ENCODE results near the gene SOX18. TPM values are rescaled to one million over a fixed set of nuclear protein-coding genes. Genes with fewer than 3 reads are reported as not detected.

Gene SOX18
- total and polyA plus RNA-seq, 2 of the 13 experiments (the other 11 are each of a cell fraction or from before 2014, with no cell fraction given): 1.6 to 1.9 TPM

GRCh38 chr20:64023361-64024140 is 25.9 kb downstream of the SOX18 start (continued):
- TF ChIP-seq ZNF142 (CRISPR knock-in tag; IDR thresholded peaks at IDR 0.05) (peak; percentile 40; the same call in 1 of the 2 replicates), GMEB2 (CRISPR knock-in tag; IDR thresholded peaks at IDR 0.05; ENCODE audit: low read depth) (no peak), ZNF317 (CRISPR knock-in tag; IDR thresholded peaks at IDR 0.05) (0 out of 2 replicates have a peak, but pooled peaks have one; percentile 14), SP5 (CRISPR knock-in tag; IDR thresholded peaks at IDR 0.05; ENCODE audit: borderline replicate concordance, low read depth) (peak; percentile 44), ZNF567 (CRISPR knock-in tag; IDR thresholded peaks at IDR 0.05; ENCODE audit: borderline replicate concordance) (peak; percentile 34; the same call in 1 of the 2 replicates), CHD4 (IDR thresholded peaks at IDR 0.05; ENCODE audit: borderline replicate concordance, low read length) (peak; percentile 28; the same call in 1 of the 2 replicates), ZBTB43 (CRISPR knock-in tag; conservative IDR thresholded peaks at IDR 0.05) (no peak), ZNF512B (CRISPR knock-in tag; IDR thresholded peaks at IDR 0.05; ENCODE audit: borderline replicate concordance) (peak; percentile 26; the same call in 1 of the 2 replicates), SNAI1 (CRISPR knock-in tag; IDR thresholded peaks at IDR 0.05; ENCODE audit: borderline replicate concordance) (0 out of 2 replicates have a peak, but pooled peaks have one; percentile 19), ZBTB10 (CRISPR knock-in tag; IDR thresholded peaks at IDR 0.05; ENCODE audit: borderline replicate concordance) (no peak), ZNF891 (CRISPR knock-in tag; IDR thresholded peaks at IDR 0.05) (peak; percentile 90; the same call in 1 of the 2 replicates)

Measured in HepG2 (cell line).